COR-L47 (cell line): ENCODE data around the gene ADGRD1.
"Not testable (repeated sequence)": the region's sequence is repeated elsewhere in the genome, so short reads cannot be mapped to it uniquely, and the experiment has no call there.

Source experiments
- DNase-seq: peaks from one replicate; lab custom pipeline; 2025; lab: John Stamatoyannopoulos, UW

Gene ADGRD1

GRCh38 chr12:131057211-131057721, 103.6 kb downstream of the ADGRD1 start:
- DNase-seq = no peak

- DNase-seq = no peak
Measured at GRCh38 chr12:131057722-131058515, 104.2 kb downstream of the ADGRD1 start.

GRCh38 chr12:131058700-131059099, 105.0 kb downstream of the ADGRD1 start:
- DNase-seq = no peak

DNA sequence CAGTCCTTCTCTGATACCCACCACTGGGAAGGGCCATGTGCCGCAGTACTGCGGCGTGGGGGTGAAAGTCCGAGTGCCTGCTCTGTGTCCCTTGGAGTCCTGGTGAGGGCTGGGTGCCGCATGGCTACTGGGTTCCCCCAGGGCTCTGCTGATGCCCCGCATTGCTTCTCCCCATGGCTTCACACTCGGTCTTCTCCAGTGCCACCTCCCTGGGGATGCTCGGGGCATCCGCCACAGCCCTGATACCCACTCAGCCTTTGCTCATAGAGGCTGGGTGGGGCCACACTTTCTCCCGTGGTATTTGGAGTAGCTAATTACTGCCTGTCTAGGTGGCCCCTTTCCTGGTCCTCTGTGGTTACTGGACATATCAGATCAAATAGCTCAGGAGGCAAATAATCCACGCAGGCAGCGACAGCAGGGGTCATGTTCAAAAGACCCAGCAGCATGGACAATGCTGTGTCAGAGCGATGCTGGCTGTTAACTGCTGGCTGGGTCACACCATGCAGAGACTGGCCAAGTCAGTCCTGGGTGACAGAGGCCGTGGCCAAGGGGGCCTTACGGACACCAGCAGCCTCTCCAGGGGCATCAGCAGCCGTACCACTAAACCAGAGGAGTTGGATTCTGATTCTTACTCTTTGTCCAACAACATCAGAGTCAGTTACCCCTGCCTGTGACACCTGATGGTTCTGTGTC, 106.5 kb downstream of the ADGRD1 start:
- DNase-seq = no peak

DNA sequence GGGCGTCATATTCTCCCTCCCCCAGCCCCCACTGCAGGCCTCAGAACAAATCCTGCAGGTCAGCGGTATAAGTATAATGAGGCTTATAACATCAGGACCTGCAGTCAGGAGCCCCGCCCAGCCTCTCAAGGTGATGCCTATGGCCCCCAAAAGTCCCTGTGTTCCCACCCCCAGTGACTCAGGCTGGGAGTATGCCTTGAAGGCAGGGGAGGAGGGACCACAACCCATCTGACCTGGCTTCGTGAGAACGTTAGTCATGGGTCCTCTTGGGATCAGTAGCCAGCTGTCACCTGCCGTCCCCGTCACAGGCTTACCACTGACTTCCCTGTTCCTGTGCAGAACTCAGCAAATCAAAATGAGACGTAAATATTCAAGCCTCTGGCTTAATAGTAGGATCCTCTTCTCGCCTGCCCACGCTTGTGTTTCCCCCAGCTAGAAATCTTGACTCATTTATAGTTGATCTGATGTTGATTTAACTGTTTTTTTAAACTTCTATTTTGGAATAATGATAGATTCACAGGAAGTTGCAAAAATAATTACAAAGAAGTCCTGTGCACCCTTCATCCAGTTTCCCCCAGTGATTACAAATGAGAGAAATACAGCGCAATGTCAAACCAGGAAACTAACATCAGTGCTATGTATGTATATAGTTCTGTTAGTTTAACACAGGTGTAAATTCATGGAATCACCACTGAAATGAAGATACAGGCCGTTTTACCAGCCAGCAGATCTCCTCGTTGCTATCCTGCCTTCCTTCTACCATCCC, 107.5 kb downstream of the ADGRD1 start:
- no peak for DNase-seq

GRCh38 chr12:131063413-131063812, 109.7 kb downstream of the ADGRD1 start:
- no peak for DNase-seq

DNA sequence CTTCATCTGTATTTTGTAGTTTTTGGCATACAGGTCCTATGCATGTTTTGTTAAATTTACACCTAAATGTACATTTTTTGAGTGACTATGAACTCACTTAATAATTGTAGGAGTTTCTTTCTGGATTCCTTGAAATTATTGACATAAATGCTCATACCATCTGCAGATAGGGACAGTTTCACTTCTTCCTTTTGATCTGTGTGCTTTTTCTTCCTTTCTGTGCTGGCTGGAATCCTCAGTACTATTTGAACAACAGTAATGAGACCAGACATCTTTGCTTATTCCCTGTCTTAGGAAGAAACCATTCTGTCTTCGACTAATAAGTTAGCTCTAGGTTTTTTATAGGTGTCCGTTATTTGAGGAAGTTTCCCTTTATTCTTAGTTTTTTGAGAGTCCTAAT, 110.3 kb downstream of the ADGRD1 start:
- no peak for DNase-seq

GRCh38 chr12:131065279-131065678, 111.6 kb downstream of the ADGRD1 start:
- no peak for DNase-seq

DNA sequence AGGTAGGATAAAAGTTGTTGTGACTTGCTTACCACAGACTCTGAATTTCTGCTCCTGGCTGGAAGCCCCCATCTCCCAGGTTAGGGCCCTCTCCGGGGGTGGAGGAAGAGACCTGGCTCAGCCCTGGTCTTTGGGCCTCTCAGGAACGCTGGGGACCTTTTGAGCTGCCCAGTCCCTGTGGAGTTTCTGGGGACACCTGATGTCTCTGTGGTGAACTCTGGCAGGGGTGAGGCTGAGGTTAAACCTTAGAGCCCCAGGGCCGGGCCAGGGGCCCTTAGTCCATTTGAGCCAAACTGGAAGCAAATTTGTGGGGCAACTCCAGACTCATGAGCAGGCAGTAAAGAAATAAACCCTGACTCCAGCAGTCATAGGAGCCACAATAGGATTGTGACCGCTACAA, 112.1 kb downstream of the ADGRD1 start:
- no peak for DNase-seq

DNA sequence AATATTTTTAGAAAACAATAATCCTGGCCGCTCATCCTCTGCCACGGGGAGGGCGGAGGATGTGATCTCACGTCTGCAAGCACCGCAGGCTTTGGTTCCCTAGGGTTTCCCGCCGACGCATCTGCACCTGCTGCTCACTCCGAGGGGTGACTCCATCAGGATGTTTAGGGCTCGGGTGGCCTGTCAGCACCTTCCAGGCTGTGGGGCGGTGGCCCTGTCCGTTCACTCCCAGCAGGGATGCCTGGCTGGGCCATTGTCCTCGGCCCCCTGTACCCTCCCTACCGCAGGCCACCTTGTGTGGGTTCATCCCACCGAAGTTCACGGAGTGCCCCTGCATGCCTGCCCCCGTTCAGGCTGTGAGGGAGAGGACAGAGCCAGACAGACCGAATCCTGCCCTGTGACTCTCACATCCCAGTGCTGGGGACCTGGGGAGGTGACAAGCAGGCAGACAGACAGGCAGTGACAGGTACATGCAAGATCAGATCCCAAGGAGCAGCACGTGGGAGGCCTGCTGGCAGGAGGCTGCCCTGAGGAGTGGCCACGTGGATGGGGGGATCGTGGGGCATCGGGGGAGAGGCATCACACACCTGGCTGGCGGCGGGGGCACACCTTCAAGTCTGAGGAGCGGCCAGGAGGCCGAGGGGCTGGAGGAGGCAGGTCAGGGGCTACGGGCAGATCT, 112.6 kb downstream of the ADGRD1 start:
- DNase-seq = no peak

DNA sequence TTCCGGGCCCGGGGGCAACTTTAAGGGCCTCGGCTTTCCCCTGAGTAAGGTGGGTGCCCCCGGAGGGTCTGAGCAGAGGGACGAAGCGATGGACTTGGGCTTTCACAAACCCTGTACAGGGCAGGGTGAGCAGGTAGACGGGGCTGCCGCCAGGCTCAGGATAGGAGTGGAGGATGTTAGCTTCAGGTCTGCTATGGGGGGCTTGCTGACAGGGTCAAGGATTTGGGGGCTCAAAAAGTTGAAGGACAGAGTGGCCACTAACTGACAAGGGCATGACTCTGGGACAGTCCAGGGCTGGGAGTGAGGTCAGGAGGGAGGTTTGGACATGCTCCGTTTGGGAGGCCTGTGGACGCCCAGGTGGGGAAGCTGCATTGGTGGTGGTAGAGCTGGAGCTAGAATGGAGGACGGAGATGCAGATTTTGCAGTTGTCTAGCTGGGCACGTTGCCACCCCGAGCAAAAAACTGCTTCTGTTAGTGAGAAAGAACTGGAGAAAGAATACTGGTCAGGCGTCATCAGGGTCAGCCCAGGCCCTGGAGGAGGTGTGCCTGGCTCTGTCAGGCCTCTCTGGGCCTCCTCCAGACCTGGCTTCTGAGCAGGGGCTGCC, 113.3 kb downstream of the ADGRD1 start:
- DNase-seq = no peak

DNA sequence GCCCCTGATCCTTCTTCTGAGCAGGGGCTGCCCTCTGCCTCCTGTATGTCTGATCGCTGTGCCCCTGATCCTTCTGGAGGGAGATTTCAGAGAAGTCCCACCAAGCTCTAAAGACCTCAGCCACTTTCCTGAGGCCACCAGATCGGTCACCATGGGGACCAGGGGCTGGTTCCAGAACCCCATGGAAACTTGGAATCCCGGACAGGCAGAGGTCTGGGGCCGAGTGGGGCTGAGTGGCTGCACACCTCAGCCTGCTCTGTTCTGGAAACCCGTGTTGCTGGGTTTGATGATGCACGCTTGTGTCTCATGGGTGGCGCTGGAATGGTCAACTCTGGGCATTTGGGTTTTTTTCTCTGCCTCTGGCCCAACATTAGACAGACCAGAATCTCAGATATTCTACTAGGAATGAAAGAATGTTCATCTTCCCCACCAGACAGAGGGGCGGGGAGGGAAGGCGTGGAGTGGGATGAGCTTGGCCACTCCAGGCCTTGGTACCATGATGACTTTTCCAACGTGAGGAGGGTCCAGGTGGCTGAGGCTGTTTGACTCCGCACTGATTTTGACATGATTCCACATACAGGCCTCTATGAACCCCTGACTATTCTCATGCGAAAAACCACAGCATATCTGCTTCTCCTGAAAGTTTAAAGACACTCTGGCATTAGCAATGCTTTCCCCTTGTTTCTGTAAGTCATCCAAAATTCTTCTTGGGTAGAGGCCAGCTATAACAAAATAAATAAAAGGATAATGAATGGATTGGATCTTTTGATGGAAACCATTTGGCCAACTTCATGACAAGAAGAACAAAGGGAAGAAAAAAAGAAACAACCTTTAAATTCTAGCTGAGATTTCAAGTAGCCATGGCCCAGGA, 114.5 kb downstream of the ADGRD1 start:
- DNase-seq = no peak

- not testable (repeated sequence) for DNase-seq
Measured at GRCh38 chr12:131068926-131069720, 115.4 kb downstream of the ADGRD1 start.

DNA sequence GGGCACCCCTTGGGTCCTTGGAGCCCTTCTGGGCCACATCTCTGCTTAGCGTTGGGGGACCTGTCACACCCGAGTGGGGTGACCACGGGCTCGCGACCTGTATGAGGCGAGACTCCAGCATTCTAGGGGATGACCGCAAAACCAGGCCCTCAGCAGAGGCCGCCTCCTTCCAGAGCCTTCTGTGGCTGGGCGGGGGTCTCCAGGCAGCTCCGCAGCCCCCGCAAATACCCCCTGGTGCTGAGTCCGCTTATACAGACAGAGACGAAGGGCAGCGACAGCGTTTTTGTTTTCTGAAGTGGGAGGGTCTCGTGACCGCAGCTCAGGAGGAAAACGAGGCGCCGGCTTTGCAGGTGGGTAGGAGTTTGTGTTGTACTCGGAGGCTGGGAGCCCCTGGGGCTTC, 116.4 kb downstream of the ADGRD1 start:
- DNase-seq = not testable (repeated sequence)

DNA sequence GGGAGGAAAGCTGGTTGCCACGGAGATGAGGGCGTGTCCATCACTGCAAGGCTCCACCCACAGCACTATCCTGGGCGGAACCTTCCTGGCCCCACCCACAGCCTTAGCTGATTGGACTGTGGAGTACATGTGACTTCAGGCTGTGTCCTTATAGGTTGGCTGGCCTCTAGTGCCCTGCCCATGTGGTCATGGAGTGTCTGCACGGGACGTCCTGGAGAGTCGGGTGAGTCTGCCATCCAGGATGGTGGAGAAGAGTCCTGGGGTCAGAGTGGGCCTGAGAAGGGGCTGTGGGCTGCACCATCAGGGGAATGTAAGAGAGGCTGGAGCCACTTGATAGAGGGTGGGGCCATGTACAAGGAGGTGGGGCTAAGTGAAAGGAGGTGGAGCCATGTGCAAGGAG, 117.0 kb downstream of the ADGRD1 start:
- not testable (repeated sequence) for DNase-seq

- DNase-seq = not testable (repeated sequence)
Measured at GRCh38 chr12:131071234-131071820, 117.6 kb downstream of the ADGRD1 start.

DNA sequence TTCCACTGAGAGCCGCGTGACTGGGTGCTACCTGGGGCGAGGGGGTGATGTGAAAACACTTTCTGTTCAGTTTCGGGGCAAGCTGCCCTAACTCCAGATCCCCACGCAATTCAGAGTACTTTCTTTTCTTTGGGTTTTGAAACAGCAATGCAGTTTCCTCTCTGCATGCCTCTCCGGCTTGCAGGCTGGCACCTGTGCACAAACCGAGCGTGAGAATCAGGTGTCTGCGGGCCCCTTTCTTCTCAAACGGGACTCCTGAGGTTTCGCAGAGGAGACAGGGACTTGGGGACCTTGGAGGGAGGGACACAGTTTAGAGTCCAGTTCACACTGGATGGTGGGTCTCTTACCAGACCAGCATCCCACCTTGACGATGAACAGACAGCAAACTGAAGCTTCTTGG, 118.2 kb downstream of the ADGRD1 start:
- DNase-seq = not testable (repeated sequence)

- no peak for DNase-seq
Measured at GRCh38 chr12:131072451-131073230, 118.9 kb downstream of the ADGRD1 start.
